Fibroblast of mammary gland (primary cell): ENCODE data around the gene WDSUB1.

Source experiments
- DNase-seq: peaks from one replicate; pipeline ENCODE4 v3.0.0-alpha.2; 2010; ENCODE audit warnings: low read depth
- H3K4me3 ChIP-seq: 2 replicates; pipeline ENCODE4 v1.5.1; 2011; ENCODE audit warnings: low read depth, mild to moderate bottlenecking, low read length, moderate library complexity; ENCODE audit not compliant: control insufficient read depth
- CTCF ChIP-seq: conservative IDR thresholded peaks from 2 replicates; pipeline ENCODE4 v1.5.1; 2011; ENCODE audit warnings: low read depth, low read length, inconsistent platforms; ENCODE audit not compliant: control insufficient read depth, insufficient read depth

WDSUB1 gene

GRCh38 chr2:159251296-159252173, 35.0 kb downstream of the WDSUB1 start:
- no peak for TF ChIP-seq CTCF
- DNase-seq = no peak
- no peak overlapping the region for H3K4me3 ChIP-seq

GRCh38 chr2:159249990-159250715, 36.4 kb downstream of the WDSUB1 start:
- H3K4me3 ChIP-seq = no peak overlapping the region
- peak; percentile 89 for DNase-seq
- TF ChIP-seq CTCF = no peak

GRCh38 chr2:159246325-159246988, 40.0 kb downstream of the WDSUB1 start:
- TF ChIP-seq CTCF = no peak
- no peak for DNase-seq
- H3K4me3 ChIP-seq = no peak overlapping the region

- no peak for DNase-seq
- no peak overlapping the region for H3K4me3 ChIP-seq
- no peak for TF ChIP-seq CTCF
Measured at GRCh38 chr2:159243529-159243928, 43.0 kb downstream of the WDSUB1 start.

- no peak for TF ChIP-seq CTCF
- H3K4me3 ChIP-seq = no peak overlapping the region
- DNase-seq = no peak
Measured at GRCh38 chr2:159234868-159235267, 51.6 kb downstream of the WDSUB1 start.

- no peak for TF ChIP-seq CTCF
- no peak overlapping the region for H3K4me3 ChIP-seq
- DNase-seq = no peak
Measured at GRCh38 chr2:159232456-159233170, 53.9 kb downstream of the WDSUB1 start.
